Measurements from ENCODE around the gene ACSF3. TPM values are rescaled to one million over a fixed set of nuclear protein-coding genes. Genes with fewer than 3 reads are reported as not detected.

ACSF3 gene
- total RNA-seq, 6 experiments from 2014 or later, result 18.4 to 24.2 (median 21.2) TPM

- no peaks in the 10 kb centered on the region; the same call in 1 of the 2 replicates for H3K27me3 Mint-ChIP-seq (ENCODE audit: insufficient read depth)
- peak; percentile 37; the same call in 1 of the 2 replicates for TF ChIP-seq CTCF (IDR thresholded peaks at IDR 0.05)
- peaks cover 9% of the 10 kb centered on the region; the same call in 1 of the 2 replicates for H3K9me3 Mint-ChIP-seq
- DNase-seq, result no peak
- peaks cover 39% of the 10 kb centered on the region for H3K36me3 Mint-ChIP-seq (ENCODE audit: low read depth)
- H3K4me1 Mint-ChIP-seq (ENCODE audit: low read depth), result no peaks in the 10 kb centered on the region
- no peak overlapping the region for H3K27ac Mint-ChIP-seq
- H3K4me3 Mint-ChIP-seq, result no peak overlapping the region
These were observed 38.7 kb downstream of the ACSF3 start for GRCh38 chr16:89132194-89133005.

GRCh38 chr16:89133457-89134127, 39.9 kb downstream of the ACSF3 start:
- Mint-ChIP-seq H3K4me3 (no peak overlapping the region), H3K36me3 (ENCODE audit: low read depth) (peaks cover 37% of the 10 kb centered on the region), H3K4me1 (ENCODE audit: low read depth) (no peaks in the 10 kb centered on the region), H3K27ac (no peak overlapping the region), H3K27me3 (ENCODE audit: insufficient read depth) (no peaks in the 10 kb centered on the region; the same call in 1 of the 2 replicates), H3K9me3 (peaks cover 9% of the 10 kb centered on the region; the same call in 1 of the 2 replicates)
- DNase-seq, result no peak
- TF ChIP-seq CTCF (IDR thresholded peaks at IDR 0.05), result no peak

- TF ChIP-seq CTCF (IDR thresholded peaks at IDR 0.05), result no peak
- H3K4me3 Mint-ChIP-seq, result no peak overlapping the region
- H3K9me3 Mint-ChIP-seq, result peaks cover 2% of the 10 kb centered on the region; the same call in 1 of the 2 replicates
- no peaks in the 10 kb centered on the region for H3K4me1 Mint-ChIP-seq (ENCODE audit: low read depth)
- no peaks in the 10 kb centered on the region; the same call in 1 of the 2 replicates for H3K27me3 Mint-ChIP-seq (ENCODE audit: insufficient read depth)
- H3K27ac Mint-ChIP-seq, result no peak overlapping the region
- peaks cover 31% of the 10 kb centered on the region for H3K36me3 Mint-ChIP-seq (ENCODE audit: low read depth)
- DNase-seq, result no peak
These were observed 40.6 kb downstream of the ACSF3 start for GRCh38 chr16:89134269-89134668.

- no peak overlapping the region for H3K4me3 Mint-ChIP-seq
- H3K9me3 Mint-ChIP-seq, result no peaks in the 10 kb centered on the region
- H3K27me3 Mint-ChIP-seq (ENCODE audit: insufficient read depth), result no peaks in the 10 kb centered on the region; the same call in 1 of the 2 replicates
- peaks cover 22% of the 10 kb centered on the region for H3K36me3 Mint-ChIP-seq (ENCODE audit: low read depth)
- H3K27ac Mint-ChIP-seq, result no peak overlapping the region
- DNase-seq, result no peak
- no peaks in the 10 kb centered on the region for H3K4me1 Mint-ChIP-seq (ENCODE audit: low read depth)
- TF ChIP-seq CTCF (IDR thresholded peaks at IDR 0.05), result no peak
These were observed 41.5 kb downstream of the ACSF3 start for GRCh38 chr16:89135166-89135565.

- no peak for DNase-seq
- Mint-ChIP-seq H3K9me3 (no peaks in the 10 kb centered on the region), H3K36me3 (ENCODE audit: low read depth) (peaks cover 14% of the 10 kb centered on the region), H3K4me1 (ENCODE audit: low read depth) (no peaks in the 10 kb centered on the region), H3K4me3 (no peak overlapping the region), H3K27ac (no peak overlapping the region), H3K27me3 (ENCODE audit: insufficient read depth) (no peaks in the 10 kb centered on the region; the same call in 1 of the 2 replicates)
- no peak for TF ChIP-seq CTCF (IDR thresholded peaks at IDR 0.05)
These were observed 42.5 kb downstream of the ACSF3 start for GRCh38 chr16:89135971-89136765.

Data from HFFc6 (cell line).